Heart right ventricle (tissue), 16 donors: ENCODE data around the gene ME1. TPM values are rescaled to one million over a fixed set of nuclear protein-coding genes. Genes with fewer than 3 reads are reported as not detected.

Source experiments
- ATAC-seq, 8 donors: fragments of 200-7000 bp; cut with Tn5 transposase; one replicate each; pipeline ENCODE4 v1.9.1; 2020; ENCODE audit warnings: mild to moderate bottlenecking in 8 of 8, moderate library complexity in 8 of 8, moderate number of reproducible peaks in 1 of 8
- DNase-seq, 2 donors: peaks; one replicate each; pipeline ENCODE4 v3.0.0-alpha.2; 2020
- H3K27ac ChIP-seq, 10 donors: fragments of 200-600 bp; sonication (generic) in 2 of 10; one replicate each; pipeline versions ENCODE4 v1.5.0 to v1.8.0; 2020 to 2022; ENCODE audit warnings: mild to moderate bottlenecking in 3 of 10
- H3K27me3 ChIP-seq, 7 donors: fragments of 200-600 bp; one replicate each; pipeline ENCODE4 v1.8.0; 2021 to 2022; ENCODE audit warnings: mild to moderate bottlenecking in 2 of 7
- H3K36me3 ChIP-seq, 9 donors: fragments of 200-600 bp; sonication (generic) in 1 of 9; one replicate each; pipeline versions ENCODE4 v1.5.0 to v1.8.0; 2020 to 2022; ENCODE audit warnings: mild to moderate bottlenecking in 2 of 9
- H3K4me1 ChIP-seq, 9 donors: fragments of 200-600 bp; sonication (generic) in 1 of 9; one replicate each; pipeline versions ENCODE4 v1.5.0 to v1.8.0; 2020 to 2022; ENCODE audit warnings: mild to moderate bottlenecking in 4 of 9
- H3K4me3 ChIP-seq, 10 donors: fragments of 200-600 bp; sonication (generic) in 2 of 10; one replicate each; pipeline versions ENCODE4 v1.5.0 to v1.8.0; 2020 to 2022; ENCODE audit warnings: mild to moderate bottlenecking in 7 of 10, moderate library complexity in 2 of 10
- H3K9me3 ChIP-seq, 11 donors: fragments of 200-600 bp in 10 of 11; sonication (generic) in 2 of 11; one replicate each; pipeline versions ENCODE4 v1.5.0 to v1.8.0; 2013 to 2022; ENCODE audit warnings: mild to moderate bottlenecking in 2 of 11, control low read depth in 1 of 11, moderate library complexity in 1 of 11
- CTCF ChIP-seq, 9 donors: fragments of 200-600 bp; sonication (generic) in 2 of 9; IDR thresholded peaks; one replicate each; pipeline versions ENCODE4 v1.5.0 to v1.8.0; 2021 to 2022; ENCODE audit warnings: antibody characterized with exemption in 9 of 9, mild to moderate bottlenecking in 5 of 9, moderate library complexity in 1 of 9
- WGBS, 2 donors: extraction: QIAGEN DNeasy Blood & Tissue Kit; methylation state at CpG; one replicate each; pipeline ENCODE4 v1.1.7; 2013; ENCODE audit warnings: inconsistent platforms in 1 of 2; 5-methylcytosine and 5-hydroxymethylcytosine counted together
- intact Hi-C, 10 donors: fragments of 100-400 bp; cut with DNase I; formaldehyde crosslinking; loops; one replicate each; pipeline versions ENCODE4 v1.11.1 to v1.14.2; 2022
- polyA plus RNA-seq, 2 donors: library from polyadenylated mRNA; stranded (reverse); fragments of 200-250 nt; gene quantifications; one replicate each; pipeline ENCODE4 v1.2.3, GENCODE V29; 2013
- total RNA-seq, 10 donors: library from RNA; stranded (reverse); fragmentation: NEBNext Ultra II Directional in 3 of 10; extraction: Animal tissue kit (Norgen Biotek cat#: 25700) in 3 of 10; gene quantifications; one replicate each; pipeline versions ENCODE4 v1.2.1 to v1.2.4, GENCODE V29; 2021 to 2023
- donor health status: Arrhythmogenic right ventricular cardiomyopathy.
- donor health status: ischemic (EF 13 %, LVEDD 7.1; RV severe dilation, severe dysfunction).
- donor health status: healthy with polysubstance abuse.
- donor health status: DM: no; HTN: yes; CAD: no.
- donor health status: DM: no; HTN: no; CAD: no.
- donor health status: ischemic (EF 25% LVEDD 6.9; RV normal size, moderate dysfunction).
- donor health status: ischemic (EF 25% LVEDD 5.7; RV mildly dilated, moderate dysfunction).
- donor health status: healthy.
- donor health status: DM: yes; HTN: yes; CAD: no.
- donor health status: Ischemic cardiomyopathy.
- donor health status: ischemic (EF 35%, LVEDD 5.7; RV mildly dilated, moderate dysfunction).
- donor health status: nonischemic (EF 11% LVEDD 7.7; RV severe dilation, severe dysfunction).
- donor health status: DM: yes; HTN: yes; CAD: no.
- donor health status: PGD.
- donor health status: ischemic (EF 29% LVEDD 5.4; RV normal size, mild dysfunction).
- donor health status: nonischemic (EF 23%, LVEDD 6.1; RV moderate dilation, normal function).

Gene ME1
- total and polyA plus RNA-seq, 12 donors = 4.1 to 26.6 (median 17.2) TPM

GRCh38 chr6:83182114-83182513, 248.7 kb downstream of the ME1 start:
- intact Hi-C loops = no loop called here
- DNase-seq (no peak), ATAC-seq (no peak)
- Histone ChIP-seq H3K9me3 (no peaks in the 10 kb centered on the region), H3K36me3 (peaks cover 0 to 97% (median 37%) of the 10 kb centered on the region in 9 donors), H3K4me3 (no peak overlapping the region), H3K4me1 (peaks cover 0 to 21% (median 6%) of the 10 kb centered on the region in 9 donors), H3K27ac (peak overlapping the region in 4 of 10 donors; percentile 9 to 51 (median 25)), H3K27me3 (no peaks in the 10 kb centered on the region)
- TF ChIP-seq CTCF (IDR thresholded peaks at IDR 0.05) = no peak
- 91 to 96% methylated on average over 1 of the region's 1 CpG for WGBS, 2 donors

- H3K27ac ChIP-seq = no peak overlapping the region
- intact Hi-C loops = no loop called here
Observed at GRCh38 chr6:83180426-83180950, 250.4 kb downstream of the ME1 start.

GRCh38 chr6:83176246-83176645, 254.6 kb downstream of the ME1 start:
- peaks cover 0 to 7% (median 0%) of the 10 kb centered on the region in 9 donors for H3K4me1 ChIP-seq
- H3K4me3 ChIP-seq = no peak overlapping the region
- no peaks in the 10 kb centered on the region for H3K27me3 ChIP-seq
- DNase-seq = no peak
- H3K27ac ChIP-seq = no peak overlapping the region
- intact Hi-C loops = loop anchor here in 1 of 10 donors (10.0 kb wide), 1 partner anchor 51 kb away; no protein-coding TSS in a partner anchor
- TF ChIP-seq CTCF (IDR thresholded peaks at IDR 0.05) = no peak
- ATAC-seq = no peak
- H3K36me3 ChIP-seq = peaks cover 0 to 100% (median 41%) of the 10 kb centered on the region in 9 donors
- 87 to 93% methylated on average over 4 of the region's 4 CpGs for WGBS, 2 donors
- H3K9me3 ChIP-seq = no peaks in the 10 kb centered on the region

More at GRCh38 chr6:83180426-83180950, 250.4 kb downstream of the ME1 start:
- Histone ChIP-seq H3K9me3 (no peaks in the 10 kb centered on the region), H3K4me3 (no peak overlapping the region), H3K4me1 (peaks cover 0 to 21% (median 6%) of the 10 kb centered on the region in 9 donors), H3K36me3 (peaks cover 0 to 97% (median 29%) of the 10 kb centered on the region in 9 donors), H3K27me3 (no peaks in the 10 kb centered on the region)
- no peak for ATAC-seq
- no peak for TF ChIP-seq CTCF (IDR thresholded peaks at IDR 0.05)
- DNase-seq = no peak

- intact Hi-C loops = loop anchor here in 1 of 10 donors (5.0 kb wide), 1 partner anchor 47 kb away; no protein-coding TSS in a partner anchor
- H3K4me1 ChIP-seq = no peaks in the 10 kb centered on the region
- no peaks in the 10 kb centered on the region for H3K27me3 ChIP-seq
- H3K9me3 ChIP-seq = no peaks in the 10 kb centered on the region
- H3K36me3 ChIP-seq = peaks cover 0 to 100% (median 56%) of the 10 kb centered on the region in 9 donors
- no peak for TF ChIP-seq CTCF (IDR thresholded peaks at IDR 0.05)
- 92 to 95% methylated on average over 1 of the region's 1 CpG for WGBS, 2 donors
- ATAC-seq (no peak), DNase-seq (no peak)
- H3K27ac ChIP-seq = no peak overlapping the region
- no peak overlapping the region for H3K4me3 ChIP-seq
Observed at GRCh38 chr6:83169511-83169910, 261.3 kb downstream of the ME1 start.
